Central memory CD4-positive, alpha-beta T cell (primary cell): ENCODE data around the gene IZUMO1.

Experiments
- DNase-seq: peaks from one replicate; pipeline ENCODE4 v3.0.0; 2022

Gene IZUMO1

DNA sequence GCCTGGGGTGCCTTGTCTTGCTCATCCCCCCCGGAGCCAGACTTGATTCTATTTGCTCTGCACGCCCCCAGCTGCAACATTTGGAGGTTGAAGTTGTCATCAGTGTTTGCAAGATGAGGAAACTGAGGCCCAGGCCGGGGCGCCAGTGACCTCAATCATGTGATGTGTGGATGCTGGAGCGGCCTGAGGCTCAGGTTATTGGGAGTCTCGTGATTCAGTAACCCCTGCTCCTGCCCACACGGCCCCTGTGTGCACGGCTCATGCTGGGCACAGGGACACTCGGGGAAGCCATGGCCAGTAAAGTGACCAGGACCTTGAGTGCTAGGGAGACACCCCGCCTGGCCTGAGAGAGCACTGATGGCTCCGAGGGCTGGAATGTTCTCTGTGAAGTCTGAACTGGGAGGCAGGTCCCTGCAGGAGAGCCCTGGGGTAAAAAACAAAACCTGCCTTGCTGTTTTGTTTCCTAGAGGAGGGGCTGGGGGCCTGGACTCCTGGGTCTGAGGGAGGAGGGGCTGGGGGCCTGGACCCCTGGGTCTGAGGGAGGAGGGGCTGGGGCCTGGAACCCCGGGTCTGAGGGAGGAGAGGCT, 10.5 kb upstream of the IZUMO1 start:
- DNase-seq, result no peak

DNA sequence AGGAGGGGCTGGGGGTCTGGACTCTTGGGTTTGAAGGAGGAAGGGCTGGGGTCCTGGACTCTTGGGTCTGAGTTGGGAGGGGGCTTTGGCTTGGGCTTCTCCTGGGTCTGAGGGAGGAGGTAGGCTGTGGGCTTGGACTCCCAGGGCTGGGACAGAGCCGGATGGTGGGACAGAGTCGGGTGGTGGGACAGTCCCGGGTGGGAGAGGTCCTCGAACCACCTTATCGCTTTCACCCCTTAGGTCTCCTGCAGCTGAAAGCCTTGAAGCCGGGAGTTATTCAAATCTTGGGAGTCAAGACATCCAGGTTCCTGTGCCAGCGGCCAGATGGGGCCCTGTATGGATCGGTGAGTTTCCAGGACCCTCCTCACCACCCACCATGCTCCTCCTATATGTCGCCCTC, 10.0 kb upstream of the IZUMO1 start:
- DNase-seq, result no peak

- no peak for DNase-seq
Measured at GRCh38 chr19:48756212-48756611, 9.5 kb upstream of the IZUMO1 start.

GRCh38 chr19:48755787-48756186, 9.1 kb upstream of the IZUMO1 start:
- no peak for DNase-seq

GRCh38 chr19:48755084-48755641, 8.5 kb upstream of the IZUMO1 start, which contains the start of gene FGF21:
FGF21 (plus strand) TSS chr19:48755524; CDS start chr19:48756237, 713 bp downstream.
- DNase-seq, result no peak

GRCh38 chr19:48752496-48753365, 6.0 kb upstream of the IZUMO1 start, which contains the start of gene FUT1:
FUT1 (minus strand) TSS chr19:48752641; CDS start chr19:48751281, 1,360 bp downstream.
- DNase-seq, result peak; percentile 20

GRCh38 chr19:48751845-48752495, 5.3 kb upstream of the IZUMO1 start:
- DNase-seq, result no peak

GRCh38 chr19:48750771-48751504, 4.2 kb upstream of the IZUMO1 start:
- no peak for DNase-seq

GRCh38 chr19:48750351-48750750, 3.6 kb upstream of the IZUMO1 start:
- DNase-seq, result no peak

DNA sequence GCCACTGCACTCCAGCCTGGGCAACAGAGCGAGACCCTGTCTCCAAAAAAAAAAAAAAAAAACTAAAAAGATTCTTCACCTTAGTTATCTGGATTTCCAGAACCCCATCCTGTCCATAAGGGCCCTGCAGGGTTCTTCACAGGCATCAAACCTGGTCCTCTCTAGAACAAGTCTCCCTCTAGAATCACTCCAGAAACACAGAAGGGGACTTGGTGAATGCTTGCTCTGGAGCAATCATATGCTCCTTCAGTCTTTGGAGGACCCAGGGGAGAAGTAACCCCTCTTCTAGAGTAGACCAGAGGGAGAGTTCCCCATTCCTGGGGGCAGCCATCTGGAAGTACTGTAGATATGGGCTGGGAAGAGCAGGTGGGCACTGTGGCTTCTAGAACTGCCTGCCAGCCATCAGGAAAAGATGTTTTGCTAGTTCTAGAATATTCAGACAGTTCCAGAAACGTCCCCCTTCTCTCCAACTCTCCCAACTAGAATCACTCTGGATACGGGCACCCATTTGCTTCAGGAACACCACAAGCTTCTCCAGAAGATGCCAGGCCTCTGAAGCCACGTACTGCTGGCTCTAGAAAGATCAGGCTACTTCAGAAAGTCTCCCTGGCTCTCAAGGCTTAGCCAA, 3.0 kb upstream of the IZUMO1 start:
- no peak for DNase-seq

DNA sequence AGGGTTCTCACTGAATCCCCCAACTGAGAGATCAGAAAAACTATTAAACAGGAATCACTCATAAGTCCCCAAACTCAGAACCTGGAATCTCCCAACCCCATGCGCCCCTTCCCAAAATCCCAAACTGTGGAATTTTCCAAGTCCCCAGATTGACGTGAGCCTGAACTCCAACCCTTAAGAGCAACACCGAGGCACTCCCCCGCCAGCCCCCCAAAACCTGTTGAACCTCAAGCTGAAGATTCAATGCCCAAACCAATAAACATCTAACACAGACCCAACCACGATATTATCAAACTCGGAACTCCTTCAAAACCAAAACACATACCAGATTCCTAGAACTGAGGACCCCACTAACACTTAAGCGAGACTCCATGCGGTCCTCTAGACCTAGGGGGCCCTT, 599 bp downstream of the IZUMO1 start:
- DNase-seq, result no peak

DNA sequence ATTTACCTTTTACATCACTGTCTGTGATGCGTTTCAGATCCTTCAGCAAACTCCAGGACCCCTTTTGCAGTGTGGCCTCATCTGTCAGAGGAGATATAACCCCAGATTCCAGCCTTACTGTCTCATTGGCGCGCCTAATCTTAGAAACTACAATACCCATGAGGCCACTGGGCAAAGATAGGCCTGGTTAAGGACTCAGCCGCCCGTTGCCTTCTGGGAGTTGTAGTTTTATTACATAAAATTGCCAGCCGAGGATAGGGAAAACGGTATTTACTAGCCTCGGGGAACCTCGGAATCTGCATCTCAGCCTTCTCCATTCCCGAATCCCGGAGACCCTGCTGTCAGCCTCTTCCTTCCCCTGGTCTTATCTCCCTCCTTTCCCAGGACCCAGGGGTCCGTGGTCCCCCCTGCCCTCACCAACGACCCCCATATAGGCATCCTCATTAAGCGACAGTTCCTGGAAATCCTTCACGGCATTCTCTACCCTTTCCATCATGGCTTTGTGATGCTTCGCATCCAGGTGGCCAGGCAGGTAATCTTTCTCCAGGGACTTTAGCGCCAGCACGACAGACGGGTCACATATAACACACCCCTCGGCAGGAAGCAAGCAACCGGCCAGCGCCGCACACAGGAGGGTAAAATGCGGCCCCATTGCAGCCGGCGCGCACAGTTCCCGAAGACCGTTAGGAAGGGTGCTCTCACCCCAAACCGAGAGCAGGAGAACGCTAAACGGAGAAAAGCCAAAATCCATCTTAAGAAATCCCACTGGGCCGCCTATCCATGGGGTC, 1.3 kb downstream of the IZUMO1 start:
- DNase-seq, result peak; percentile 55

- DNase-seq, result no peak
Measured at GRCh38 chr19:48742096-48742495, 4.6 kb downstream of the IZUMO1 start.

GRCh38 chr19:48741129-48741999, 5.3 kb downstream of the IZUMO1 start:
- no peak for DNase-seq

- no peak for DNase-seq
Measured at GRCh38 chr19:48740164-48740972, 6.3 kb downstream of the IZUMO1 start, which contains the start of gene RASIP1. RASIP1 (minus strand) TSS chr19:48740610; CDS start chr19:48740282, 328 bp downstream.

- DNase-seq, result no peak
Measured at GRCh38 chr19:48739404-48740163, 7.1 kb downstream of the IZUMO1 start.

- DNase-seq, result peak; percentile 83
Measured at GRCh38 chr19:48738557-48739403, 7.9 kb downstream of the IZUMO1 start.
